MM.1S (cell line): ENCODE data around the gene IDI2.

Experiments used
- CTCF ChIP-seq: fragments of 300-600 bp; sonication (generic); IDR thresholded peaks from 2 replicates; pipeline ENCODE4 v1.5.1; 2016; ENCODE audit warnings: antibody characterized with exemption, low read length, mixed read lengths
- EZH2 ChIP-seq: fragments of 300-600 bp; sonication (generic); optimal IDR thresholded peaks from 2 replicates; pipeline ENCODE3; 2017; ENCODE audit warnings: low read depth, mild to moderate bottlenecking, antibody characterized with exemption, low read length, mixed read lengths
- EZH2phosphoT487 ChIP-seq: fragments of 300-600 bp; sonication (generic); IDR thresholded peaks from 2 replicates; pipeline ENCODE4 v1.6.1; 2018; ENCODE audit warnings: antibody characterized with exemption, low read length

- TF ChIP-seq CTCF (no peak), EZH2 (no peak), EZH2phosphoT487 (no peak)
These were observed 30.9 kb upstream of the IDI2 start, which contains the start of gene WDR37 for GRCh38 chr10:1056326-1057105.
